ENCODE measurements around the gene NOX5.
A peak's percentile ranks its signal among the peaks of the same experiment; 100 is the strongest.

The NOX5 gene

DNA sequence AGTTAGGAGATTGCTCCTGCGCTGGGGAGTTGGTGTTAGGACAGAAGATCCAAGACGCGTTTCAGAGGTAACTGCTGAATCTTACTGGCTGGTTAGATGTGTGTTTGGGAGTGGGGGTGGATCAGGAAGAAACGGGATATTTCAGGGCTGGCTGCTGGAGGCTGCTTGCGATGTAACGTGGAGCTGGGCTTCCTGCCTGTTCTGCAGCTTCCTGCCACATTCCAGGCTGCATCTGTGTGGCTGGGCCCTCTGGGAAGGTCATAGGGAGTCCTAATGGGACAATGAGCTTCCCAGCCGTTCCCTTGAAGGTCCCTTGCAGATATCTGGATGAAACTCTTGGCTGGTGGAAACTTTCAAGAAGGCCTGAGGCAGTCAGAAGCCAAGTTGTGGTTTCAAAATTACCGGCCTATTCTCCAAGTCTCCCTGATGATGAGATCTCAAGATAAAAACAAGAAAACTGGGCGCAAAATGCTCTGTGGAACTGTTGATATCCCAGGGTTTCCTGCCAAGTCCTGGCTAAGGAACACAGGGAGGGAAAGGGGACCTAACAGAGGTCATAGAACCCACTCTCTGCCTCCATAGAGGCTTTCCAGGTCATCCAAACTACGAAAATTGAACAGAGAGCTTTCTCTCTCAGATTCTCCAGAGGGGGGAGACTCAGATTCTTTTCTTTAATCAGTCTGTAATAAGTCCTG, 67.0 kb downstream of the NOX5 start:
- peak; percentile 54 for DNase-seq (ENCODE audit: low read depth)

DNA sequence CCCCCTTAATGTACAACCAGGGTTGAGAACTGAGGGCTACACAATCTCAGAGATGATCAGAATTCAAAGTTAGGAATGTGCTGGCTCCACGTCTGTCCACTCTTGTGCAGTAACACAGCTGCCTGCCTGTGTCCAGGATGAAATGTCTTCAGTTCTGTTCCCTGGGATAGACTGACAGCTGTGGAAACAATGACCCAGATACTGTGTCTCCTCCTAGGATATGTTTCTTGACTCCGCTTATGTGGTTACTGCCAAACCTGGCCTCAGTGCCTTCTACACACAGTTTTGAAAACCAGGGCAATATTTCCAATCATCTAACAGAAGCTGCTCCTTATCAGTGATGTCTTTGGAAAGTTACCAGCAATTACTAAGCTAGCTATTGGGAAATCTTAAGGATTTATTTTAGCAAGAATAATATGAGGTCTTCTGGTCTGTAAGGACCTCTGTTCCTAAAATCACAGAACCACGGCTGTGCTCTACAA, 67.6 kb downstream of the NOX5 start:
- DNase-seq (ENCODE audit: low read depth): peak; percentile 95

DNA sequence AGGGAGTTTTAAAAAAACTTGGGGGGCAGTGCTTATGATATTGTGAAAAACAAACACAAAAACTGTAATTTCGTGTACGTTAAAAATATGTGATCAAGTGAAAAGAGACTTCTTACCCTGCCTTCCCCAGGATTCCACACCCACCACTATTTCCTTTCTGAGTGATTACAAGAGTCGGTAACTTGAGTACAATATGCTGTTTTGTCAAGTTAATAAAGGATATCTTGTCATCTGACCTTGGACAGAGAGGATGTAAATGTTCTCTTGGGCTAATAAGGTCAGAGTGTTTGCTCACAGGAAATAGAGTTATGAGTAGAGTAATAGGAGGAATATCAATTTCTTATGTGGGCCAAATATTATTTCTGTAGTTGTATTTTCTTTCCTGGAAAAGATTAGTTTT, 68.1 kb downstream of the NOX5 start:
- DNase-seq (ENCODE audit: low read depth): peak; percentile 71

DNA sequence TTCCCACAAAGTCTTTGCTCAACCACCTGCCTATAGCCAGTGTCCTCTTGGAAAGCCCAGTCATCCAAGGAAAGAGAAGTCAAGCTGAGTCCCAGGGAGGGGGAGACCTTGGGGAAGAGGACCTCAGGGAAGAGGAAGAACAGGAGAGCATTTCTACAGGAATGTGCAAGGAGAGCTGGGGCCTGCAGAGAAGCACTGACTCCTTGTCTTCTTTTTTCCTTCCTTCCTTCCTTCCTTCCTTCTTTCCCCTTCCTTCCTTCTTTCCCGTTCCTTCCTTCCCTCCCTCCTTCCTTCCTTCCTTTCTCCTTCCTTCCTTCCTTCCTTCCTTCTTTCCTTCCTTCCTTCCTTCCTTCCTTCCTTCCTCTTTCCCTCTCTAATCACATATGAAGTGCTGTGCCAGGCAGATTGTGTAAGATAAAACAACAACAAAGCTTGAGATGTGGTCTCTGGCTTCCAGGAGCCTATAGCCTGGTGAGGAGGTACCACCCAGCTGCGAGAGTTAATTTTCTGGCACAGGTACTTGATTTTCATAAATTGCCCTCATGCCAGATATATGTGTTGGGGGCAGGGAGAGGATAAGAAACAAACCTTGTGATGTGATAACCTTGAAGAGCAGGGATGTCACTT, 70.0 kb downstream of the NOX5 start:
- no peak for DNase-seq (ENCODE audit: low read depth)

DNA sequence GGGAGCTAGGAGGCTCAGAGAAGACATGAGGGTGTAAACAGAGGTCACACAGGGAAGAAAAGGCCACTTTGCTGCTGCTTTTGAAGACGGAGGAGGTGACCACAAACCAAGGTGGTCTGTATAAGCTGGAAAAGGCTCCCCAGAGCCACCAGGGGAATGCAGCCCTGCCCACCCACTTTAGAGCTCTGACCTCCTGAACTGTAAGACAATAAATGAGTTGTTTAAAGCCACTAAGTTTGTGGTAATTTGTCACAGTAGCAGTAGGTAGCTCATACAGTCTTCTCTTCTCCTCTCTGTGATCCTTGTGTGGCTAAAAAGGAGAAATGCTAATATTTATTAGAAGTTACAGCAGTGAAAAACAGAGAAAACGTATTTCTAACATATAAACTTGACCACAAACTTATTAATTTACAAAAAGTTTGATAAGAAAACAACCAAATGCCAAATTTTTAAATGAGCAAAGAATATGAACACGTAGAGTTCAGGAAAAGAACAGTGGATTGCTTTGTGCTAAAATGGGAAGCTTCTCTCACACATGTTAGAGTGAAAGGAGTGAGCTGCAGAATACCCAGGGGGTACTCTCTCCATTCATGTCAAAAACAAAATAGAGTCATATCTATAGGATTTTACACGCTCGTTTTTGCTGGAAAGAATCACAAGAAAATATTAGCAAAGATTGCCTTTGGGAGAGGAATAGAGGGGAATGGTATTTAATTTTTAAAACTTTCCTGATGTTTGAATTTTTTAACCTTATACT, 71.0 kb downstream of the NOX5 start:
- DNase-seq (ENCODE audit: low read depth): no peak

DNA sequence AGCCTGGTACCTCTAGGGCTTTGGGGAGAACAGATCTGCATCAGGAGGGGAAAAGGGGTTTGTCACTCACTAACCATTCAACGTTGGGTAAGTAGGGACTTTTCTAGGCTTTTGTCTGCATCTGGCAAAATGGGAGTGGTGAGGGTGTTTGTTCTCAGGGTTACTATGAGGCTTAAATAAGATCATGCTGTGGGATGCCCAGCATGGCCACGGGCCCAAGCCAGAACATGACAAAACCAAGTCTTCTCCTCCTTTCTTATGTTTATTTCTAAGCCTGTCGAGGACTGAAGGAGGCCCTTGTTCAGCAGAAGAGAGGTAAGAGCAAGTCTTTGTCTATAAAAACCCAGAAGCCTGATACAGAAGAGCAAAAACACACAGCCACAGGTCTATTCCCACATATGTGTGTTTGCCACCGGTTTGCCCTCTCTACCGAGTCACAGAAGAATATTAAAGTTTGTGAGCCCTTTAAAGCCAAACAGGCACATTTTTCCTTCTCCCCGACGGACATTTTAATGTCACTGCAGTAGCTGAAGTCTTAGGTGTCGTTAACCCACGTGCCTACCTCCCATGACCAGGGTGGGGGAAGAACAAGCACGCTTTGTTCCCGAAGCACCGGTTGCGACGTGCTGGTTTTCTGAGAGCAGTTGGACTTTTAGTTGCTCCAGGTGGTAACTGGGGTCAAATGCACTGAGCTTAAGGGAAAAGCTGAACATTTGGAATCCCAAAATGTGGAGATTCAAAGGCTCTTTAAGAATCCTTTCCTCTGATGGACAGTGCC, 72.1 kb downstream of the NOX5 start:
- no peak for DNase-seq (ENCODE audit: low read depth)

DNA sequence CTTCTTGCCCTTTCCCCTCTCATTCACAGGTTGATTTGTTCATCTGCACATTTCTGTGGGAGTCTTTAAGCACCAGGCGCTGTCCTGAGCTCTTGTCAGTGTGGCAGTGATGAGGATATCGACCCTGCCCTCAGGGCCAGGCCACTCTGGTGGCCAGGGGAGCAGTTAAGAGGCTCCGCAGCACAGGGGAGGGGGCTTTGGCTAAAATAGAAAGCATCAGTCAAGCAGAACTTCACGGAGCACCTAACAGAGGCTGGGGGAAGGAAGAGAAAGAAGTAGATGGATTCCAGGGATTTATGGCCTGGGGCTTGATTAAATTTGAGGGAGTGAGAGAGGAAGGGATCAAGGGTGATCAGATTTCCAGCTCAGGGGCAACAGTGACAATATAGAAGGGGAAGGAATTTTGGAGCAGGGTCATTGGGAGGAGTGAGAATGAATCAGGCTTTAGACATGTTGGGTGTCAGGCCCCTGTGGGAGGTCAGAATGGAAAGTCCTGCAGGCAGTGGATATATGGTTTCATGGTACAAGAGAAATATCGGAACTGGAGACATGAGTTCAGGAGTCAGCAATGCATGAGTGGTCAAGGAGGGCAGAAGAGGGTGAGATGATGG, 73.0 kb downstream of the NOX5 start:
- no peak for DNase-seq (ENCODE audit: low read depth)

DNA sequence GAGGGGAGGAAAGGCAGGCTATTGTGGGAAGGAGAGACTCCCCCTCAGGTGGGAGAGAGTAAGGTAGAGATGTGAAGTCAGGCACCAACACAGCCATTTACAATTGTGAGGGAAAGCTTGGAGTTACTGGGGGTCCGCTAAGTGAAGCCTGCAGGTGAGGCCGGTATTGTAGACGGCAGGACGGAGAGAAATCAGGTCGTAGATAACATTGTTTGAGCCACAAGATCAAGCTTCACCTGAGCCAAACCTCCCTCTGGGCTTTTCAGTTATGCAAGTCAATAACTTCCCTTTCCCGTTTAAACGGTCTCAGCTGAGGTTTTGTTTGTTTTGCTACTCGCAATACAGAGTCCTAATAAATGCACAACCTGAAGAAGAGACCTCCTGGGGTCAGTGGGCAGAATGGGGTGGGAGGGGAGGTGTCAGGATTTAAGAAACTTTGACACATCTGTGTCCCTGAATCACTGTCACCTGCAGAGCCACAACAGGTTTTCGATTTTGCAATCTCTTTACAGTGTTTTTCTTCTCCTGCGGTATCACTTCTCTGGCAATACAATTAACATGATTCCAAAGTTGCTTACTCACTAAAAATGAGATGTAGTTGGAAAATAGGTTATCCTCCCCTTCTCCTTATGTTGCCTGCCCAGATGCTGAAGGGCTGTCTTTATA, 73.9 kb downstream of the NOX5 start:
- no peak for DNase-seq (ENCODE audit: low read depth)

DNA sequence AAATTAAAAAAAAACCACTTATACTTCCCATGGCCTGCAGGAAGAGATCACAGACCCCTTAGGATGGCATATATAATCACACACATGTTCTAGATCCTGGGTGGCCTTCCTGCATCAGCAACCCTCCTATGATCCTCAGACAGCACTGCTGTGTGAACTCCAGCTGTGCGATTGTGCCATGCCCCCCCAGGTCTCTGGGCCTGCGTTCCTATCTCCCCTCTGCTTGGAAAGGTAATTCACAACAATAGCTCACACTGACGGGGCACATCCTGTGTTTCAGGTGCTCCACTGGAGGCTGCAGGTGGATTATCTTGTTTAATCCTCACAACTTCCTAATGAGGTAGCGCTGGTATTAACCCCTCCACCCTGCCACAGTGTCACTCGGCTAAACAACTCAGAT, 74.8 kb downstream of the NOX5 start:
- DNase-seq (ENCODE audit: low read depth): no peak

DNA sequence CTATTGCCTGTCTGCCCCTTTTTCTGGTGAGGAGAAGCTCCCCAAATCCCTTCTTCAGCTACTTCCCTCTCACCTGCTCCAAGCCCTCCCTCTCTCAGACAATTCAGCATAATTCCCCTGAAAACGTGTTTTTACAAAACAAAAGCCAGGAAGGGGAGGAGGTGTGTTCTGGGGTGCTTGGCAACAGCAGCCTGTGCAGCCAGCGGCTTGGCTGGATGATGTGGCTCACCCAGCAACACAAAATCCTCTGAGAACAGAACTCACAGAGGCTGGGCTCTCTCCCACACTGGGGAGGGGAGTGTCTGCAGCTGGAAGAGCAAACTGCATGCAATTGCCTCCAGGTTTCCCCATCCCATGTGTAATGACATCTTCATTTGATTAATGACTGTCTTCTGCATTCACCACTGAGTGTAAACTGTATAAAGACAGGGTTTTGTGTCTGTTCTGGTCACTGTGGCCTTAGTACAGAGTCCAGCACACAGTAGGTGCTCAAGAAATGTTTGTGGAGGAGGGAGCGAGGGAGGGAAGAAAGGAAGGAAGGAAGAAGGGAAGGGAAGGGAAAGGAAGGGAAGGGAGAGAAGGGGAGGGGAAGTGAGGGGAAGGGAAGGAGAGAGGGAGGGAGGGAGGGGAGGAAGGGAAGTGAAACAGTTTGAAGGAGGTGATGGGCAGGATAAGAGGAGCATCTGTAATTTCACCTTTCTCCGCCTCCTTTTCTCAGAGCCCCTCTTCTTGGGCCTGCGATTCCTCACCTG, 75.9 kb downstream of the NOX5 start:
- DNase-seq (ENCODE audit: low read depth): peak; percentile 94

DNA sequence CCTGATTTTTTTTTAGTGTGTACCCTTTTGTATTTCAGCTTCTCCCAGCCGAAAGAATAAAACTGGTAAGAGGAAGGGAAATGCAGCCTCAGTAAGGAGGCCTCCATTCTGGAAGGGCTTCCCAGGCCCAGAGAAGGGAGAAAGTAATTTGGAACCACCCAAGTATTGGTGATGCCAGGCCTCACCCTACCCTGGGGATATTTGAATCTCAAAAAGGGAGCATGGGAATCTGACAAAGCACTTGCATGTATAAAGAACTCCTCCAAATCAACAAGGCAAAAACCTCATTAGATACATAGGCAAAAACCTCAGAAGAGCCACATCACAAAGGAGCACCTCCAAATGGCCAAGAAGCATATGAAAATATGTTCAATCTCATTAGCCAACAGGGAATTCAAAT, 77.2 kb downstream of the NOX5 start:
- no peak for DNase-seq (ENCODE audit: low read depth)

DNA sequence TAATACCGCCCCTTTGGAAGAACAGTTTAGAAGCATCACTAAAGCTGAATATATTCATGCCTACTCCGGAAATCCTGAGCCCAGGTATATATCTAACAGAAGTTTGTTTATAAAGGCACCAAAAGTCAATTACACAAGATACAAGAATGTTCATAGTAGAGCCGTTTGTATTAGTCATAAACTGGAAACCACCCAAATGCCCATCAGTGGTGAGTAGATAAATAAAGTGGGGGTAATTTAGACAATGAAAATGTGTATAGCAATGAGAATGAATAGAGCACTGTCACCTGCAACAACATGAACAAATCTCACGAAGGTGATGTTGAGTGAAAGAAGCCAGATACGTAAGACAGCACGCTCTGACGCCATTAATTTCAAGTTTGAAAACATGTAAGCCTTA, 77.7 kb downstream of the NOX5 start:
- peak; percentile 91 for DNase-seq (ENCODE audit: low read depth)

DNA sequence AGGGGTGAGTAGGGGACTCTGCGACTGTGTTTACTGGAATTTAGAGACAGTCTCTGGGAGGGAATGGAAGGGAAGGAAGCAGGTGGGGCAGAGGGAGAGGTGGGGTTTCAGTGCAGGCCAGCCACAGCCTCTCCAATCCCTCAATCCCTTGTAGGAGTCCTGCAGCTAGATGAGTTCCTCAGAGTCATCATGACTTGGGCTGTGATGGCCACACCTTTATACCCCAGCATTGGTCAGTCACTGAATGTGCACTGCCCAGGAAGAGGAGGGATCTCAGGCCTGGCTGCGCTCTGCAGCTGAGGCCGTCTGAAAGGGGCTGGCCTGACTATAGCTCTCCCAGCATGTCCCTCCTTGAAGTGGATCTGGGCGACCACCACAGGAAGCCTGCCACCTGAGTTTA, 78.6 kb downstream of the NOX5 start:
- DNase-seq (ENCODE audit: low read depth): peak; percentile 66

DNA sequence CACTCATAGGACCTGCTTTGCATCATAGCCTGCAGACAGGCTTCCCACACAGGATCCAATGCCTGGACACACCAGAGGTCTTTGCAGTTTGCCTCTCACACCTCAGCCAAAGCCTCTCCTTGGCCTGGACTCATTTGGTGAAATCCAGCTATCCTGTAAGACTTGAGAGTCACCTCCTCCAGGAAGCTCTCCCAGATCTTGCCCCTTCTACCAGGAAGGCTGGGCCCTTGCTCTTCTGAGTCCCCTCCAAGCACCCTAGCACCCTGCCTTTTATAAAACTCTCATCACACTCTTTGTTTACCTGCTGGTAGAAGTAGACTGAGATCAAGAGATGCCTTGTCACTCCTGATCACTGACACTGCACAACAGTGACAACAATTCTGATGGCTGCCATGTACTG, 79.1 kb downstream of the NOX5 start:
- no peak for DNase-seq (ENCODE audit: low read depth)

DNA sequence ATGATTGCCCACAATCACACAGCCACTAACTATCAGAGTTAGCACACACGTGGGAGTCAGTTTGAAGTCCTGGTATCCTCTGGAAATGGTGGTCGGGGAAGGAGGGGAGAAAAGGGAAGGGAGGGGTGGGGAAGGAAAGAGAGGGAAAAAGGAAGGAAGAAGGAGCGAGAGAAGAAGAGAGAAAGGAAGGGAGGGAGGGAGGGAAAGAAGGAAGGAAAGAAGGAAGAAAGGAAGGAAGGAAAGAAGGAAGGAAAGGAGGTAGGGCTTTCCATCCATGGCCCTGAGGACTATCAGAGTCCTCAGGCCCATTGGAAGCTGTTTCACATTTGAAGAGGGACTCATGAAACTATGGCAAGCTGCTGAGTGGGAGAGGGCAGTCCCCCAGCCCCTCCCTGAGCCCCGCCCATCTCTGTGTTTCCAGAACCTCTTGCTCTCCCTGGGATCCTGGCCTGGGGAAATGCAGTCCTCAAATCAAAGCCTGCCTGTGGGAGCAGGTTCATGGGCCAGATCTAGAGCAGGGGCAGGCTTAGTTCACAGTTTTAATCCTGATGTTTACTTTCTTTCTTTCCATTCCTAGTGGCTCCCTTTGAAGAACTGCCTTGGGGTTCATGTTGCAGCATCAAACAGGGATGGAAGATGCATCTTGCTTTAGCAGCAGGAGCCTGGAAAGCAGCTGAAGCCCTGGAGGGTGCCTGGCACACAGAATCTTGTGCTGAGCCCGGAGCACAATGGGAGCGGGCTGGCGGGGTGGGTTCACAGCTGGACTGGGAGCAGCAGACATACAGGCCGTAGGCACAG, 79.8 kb downstream of the NOX5 start:
- DNase-seq (ENCODE audit: low read depth): no peak

DNA sequence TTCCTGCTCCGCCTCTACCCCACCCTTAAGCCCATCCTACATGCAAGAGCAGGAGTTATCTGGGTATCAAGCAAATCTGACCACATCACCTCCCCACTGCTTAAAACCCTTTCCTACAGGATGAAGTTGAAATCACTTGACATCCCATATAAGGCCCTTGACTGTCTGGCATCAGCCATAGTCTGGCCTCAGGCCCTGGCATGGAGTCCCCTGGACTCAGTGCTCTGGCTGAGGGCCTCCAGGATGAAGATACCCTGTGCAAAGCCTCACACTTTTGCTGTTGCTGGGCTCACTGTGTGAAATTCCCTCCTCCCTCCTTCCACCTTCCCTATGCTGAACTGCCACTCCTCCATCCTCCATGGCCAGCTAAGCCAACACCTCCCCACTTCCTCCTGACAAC, 80.8 kb downstream of the NOX5 start:
- no peak for DNase-seq (ENCODE audit: low read depth)

DNA sequence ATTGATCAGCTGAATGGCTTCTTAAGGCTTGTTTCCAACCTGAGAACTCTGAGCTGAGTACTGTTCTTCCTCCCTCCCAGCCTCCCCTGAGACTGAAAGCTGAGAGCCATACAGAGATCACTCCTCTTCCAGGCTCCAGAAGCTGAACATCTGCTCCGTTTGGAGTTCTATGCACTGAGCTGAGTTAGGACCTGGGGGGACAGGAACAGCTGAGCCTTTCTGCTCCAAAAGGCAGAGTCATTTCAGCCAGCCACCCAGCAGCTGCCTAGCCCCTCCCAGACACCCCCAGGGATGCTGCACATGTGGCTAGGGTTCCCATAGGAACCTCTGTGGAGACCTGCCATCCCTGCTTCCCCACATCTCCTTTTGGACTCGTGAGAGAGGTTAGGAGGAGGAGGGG, 81.7 kb downstream of the NOX5 start:
- DNase-seq (ENCODE audit: low read depth): no peak

DNA sequence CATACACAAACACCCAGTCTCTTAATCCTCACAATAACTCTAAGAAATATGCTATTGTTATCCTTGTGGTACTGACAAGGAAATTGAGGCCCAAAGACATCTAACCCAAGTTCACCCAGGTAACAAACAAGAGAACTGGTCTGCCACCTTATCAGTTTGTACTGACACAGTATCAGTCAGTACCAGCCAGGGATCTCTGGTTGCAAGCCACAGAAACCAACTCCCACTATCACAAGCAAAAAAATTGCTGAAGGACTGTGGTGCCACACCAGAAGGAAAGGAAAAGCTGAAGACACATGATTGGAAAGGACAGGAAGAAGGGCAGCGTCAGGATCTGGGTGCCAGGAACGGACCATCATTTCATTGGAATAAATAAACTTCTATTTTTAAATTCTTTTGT, 82.1 kb downstream of the NOX5 start:
- DNase-seq (ENCODE audit: low read depth): no peak

DNA sequence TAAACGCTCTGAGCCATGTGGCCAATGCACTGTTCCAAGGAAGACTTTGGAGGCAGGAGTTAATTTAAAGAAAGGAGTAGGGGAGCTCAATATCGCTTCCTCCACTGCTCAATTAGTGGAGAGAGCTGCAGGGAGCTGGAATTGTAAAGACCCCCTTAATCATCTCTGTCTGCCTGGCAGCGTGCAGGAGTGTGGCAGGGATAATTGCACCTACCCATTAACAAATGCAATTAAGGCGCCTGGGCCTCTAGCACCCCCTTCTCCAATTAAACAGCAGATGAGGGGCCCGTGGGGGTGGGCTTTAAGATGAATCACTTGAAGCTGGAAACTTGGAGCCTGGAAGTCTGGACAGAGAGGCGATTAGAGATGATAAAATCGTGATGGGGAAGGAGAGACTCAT, 84.3 kb downstream of the NOX5 start:
- no peak for DNase-seq (ENCODE audit: low read depth)

DNA sequence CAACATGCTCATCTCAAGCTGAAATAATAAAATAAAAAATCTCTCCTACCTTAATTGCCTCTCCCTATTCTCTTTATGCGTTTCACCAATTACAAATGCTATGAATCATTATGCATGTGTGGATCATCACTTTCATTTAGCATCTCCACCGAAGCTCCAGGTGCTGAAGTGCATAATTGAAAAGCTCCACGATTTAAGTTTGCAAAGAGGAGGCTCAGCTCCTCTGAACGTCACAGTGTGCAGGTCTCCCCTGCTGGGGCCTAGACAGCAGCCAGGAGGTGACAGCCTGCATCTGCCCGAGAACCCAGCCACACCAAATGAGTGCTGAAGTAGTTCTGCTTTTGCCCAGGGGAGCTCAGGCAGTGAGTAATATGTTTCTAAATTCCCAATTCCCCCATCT, 85.4 kb downstream of the NOX5 start:
- no peak for DNase-seq (ENCODE audit: low read depth)

Data from amniotic epithelial cell (primary cell).